RWPE2 (cell line): Measurements from ENCODE around the gene KLHL1.

Experiments
- ATAC-seq: fragments of 200-7000 bp; cut with Tn5 transposase; 3 replicates; pipeline ENCODE4 v1.9.1; 2021; ENCODE audit warnings: low read depth
- DNase-seq: peaks from one replicate; pipeline ENCODE4 v3.0.0-alpha.2; 2020; ENCODE audit warnings: low spot score
- H3K27ac ChIP-seq: fragments of 450-650 bp; 2 replicates; pipeline ENCODE4 v1.5.1; 2017; ENCODE audit warnings: mild to moderate bottlenecking; ENCODE audit not compliant: poor library complexity, severe bottlenecking
- H3K27me3 ChIP-seq: fragments of 250-450 bp; sonication (Bioruptor Pico); 2 replicates; pipeline ENCODE4 v1.5.1; 2021; ENCODE audit warnings: mild to moderate bottlenecking, moderate library complexity; ENCODE audit not compliant: insufficient read depth, poor library complexity, severe bottlenecking
- H3K36me3 ChIP-seq: fragments of 250-450 bp; sonication (Bioruptor Pico); 2 replicates; pipeline ENCODE4 v1.5.1; 2020; ENCODE audit warnings: low read depth, mild to moderate bottlenecking, moderate library complexity
- H3K4me1 ChIP-seq: fragments of 250-450 bp; sonication (Bioruptor Pico); 2 replicates; pipeline ENCODE4 v1.5.1; 2021; ENCODE audit warnings: mild to moderate bottlenecking, moderate library complexity; ENCODE audit not compliant: insufficient read depth, poor library complexity, severe bottlenecking
- H3K4me3 ChIP-seq: fragments of 250-450 bp; sonication (Bioruptor Pico); 2 replicates; pipeline ENCODE4 v1.5.1; 2021; ENCODE audit warnings: mild to moderate bottlenecking, moderate library complexity; ENCODE audit not compliant: severe bottlenecking
- H3K9me3 ChIP-seq: fragments of 250-450 bp; sonication (Bioruptor Pico); 2 replicates; pipeline ENCODE4 v1.5.1; 2021; ENCODE audit warnings: mild to moderate bottlenecking, moderate library complexity; ENCODE audit not compliant: severe bottlenecking
- CTCF ChIP-seq: fragments of 450-650 bp; IDR thresholded peaks from one replicate; pipeline ENCODE4 v1.5.1; 2017; ENCODE audit warnings: mild to moderate bottlenecking, moderate library complexity; ENCODE audit not compliant: poor library complexity, severe bottlenecking

Gene KLHL1

GRCh38 chr13:69903081-69903480, 205.2 kb downstream of the KLHL1 start:
- TF ChIP-seq CTCF, result no peak
- no peak for DNase-seq
- ATAC-seq, result no peak
- no peaks in the 10 kb centered on the region for H3K36me3 ChIP-seq
- H3K4me3 ChIP-seq, result no peak overlapping the region
- no peaks in the 10 kb centered on the region for H3K9me3 ChIP-seq
- H3K27ac ChIP-seq, result no peak overlapping the region
- no peaks in the 10 kb centered on the region for H3K4me1 ChIP-seq
- no peaks in the 10 kb centered on the region for H3K27me3 ChIP-seq

GRCh38 chr13:69882451-69882850, 225.8 kb downstream of the KLHL1 start:
- ATAC-seq (no peak), DNase-seq (no peak)
- TF ChIP-seq CTCF, result no peak
- Histone ChIP-seq H3K4me3 (no peak overlapping the region), H3K9me3 (no peaks in the 10 kb centered on the region), H3K4me1 (no peaks in the 10 kb centered on the region), H3K27me3 (no peaks in the 10 kb centered on the region), H3K27ac (no peak overlapping the region), H3K36me3 (no peaks in the 10 kb centered on the region)

- Histone ChIP-seq H3K9me3 (no peaks in the 10 kb centered on the region), H3K36me3 (no peaks in the 10 kb centered on the region), H3K4me3 (no peak overlapping the region), H3K4me1 (no peaks in the 10 kb centered on the region), H3K27me3 (no peaks in the 10 kb centered on the region), H3K27ac (no peak overlapping the region)
- DNase-seq (no peak), ATAC-seq (no peak)
- TF ChIP-seq CTCF, result no peak
These were observed 228.3 kb downstream of the KLHL1 start for GRCh38 chr13:69879936-69880335.

GRCh38 chr13:69872321-69873047, 235.8 kb downstream of the KLHL1 start:
- Histone ChIP-seq H3K4me1 (no peaks in the 10 kb centered on the region), H3K27ac (no peak overlapping the region), H3K36me3 (no peaks in the 10 kb centered on the region), H3K9me3 (no peaks in the 10 kb centered on the region), H3K27me3 (no peaks in the 10 kb centered on the region), H3K4me3 (no peak overlapping the region)
- no peak for ATAC-seq
- no peak for DNase-seq
- TF ChIP-seq CTCF, result no peak

GRCh38 chr13:69866555-69866954, 241.7 kb downstream of the KLHL1 start:
- no peak for TF ChIP-seq CTCF
- DNase-seq (no peak), ATAC-seq (no peak)
- H3K27ac ChIP-seq, result no peak overlapping the region
- H3K9me3 ChIP-seq, result no peaks in the 10 kb centered on the region
- H3K4me1 ChIP-seq, result no peaks in the 10 kb centered on the region
- no peak overlapping the region for H3K4me3 ChIP-seq
- no peaks in the 10 kb centered on the region for H3K36me3 ChIP-seq
- no peaks in the 10 kb centered on the region for H3K27me3 ChIP-seq
